Erythroblast (primary cell): ENCODE results near the gene SEPTIN5.

ENCODE experiments used
- DNase-seq, 2 experiments: peaks; one replicate each; lab custom pipeline; 2025; lab: John Stamatoyannopoulos, UW
- GATA1 ChIP-seq: IDR thresholded peaks from 2 replicates; pipeline ENCODE4 v1.6.1; 2011; ENCODE audit warnings: low read depth, mild to moderate bottlenecking, control low read depth, low read length, moderate library complexity
- POLR2A ChIP-seq: IDR thresholded peaks from 2 replicates; pipeline ENCODE4 v1.6.1; 2011; ENCODE audit warnings: mild to moderate bottlenecking, low read length

SEPTIN5 gene

DNA sequence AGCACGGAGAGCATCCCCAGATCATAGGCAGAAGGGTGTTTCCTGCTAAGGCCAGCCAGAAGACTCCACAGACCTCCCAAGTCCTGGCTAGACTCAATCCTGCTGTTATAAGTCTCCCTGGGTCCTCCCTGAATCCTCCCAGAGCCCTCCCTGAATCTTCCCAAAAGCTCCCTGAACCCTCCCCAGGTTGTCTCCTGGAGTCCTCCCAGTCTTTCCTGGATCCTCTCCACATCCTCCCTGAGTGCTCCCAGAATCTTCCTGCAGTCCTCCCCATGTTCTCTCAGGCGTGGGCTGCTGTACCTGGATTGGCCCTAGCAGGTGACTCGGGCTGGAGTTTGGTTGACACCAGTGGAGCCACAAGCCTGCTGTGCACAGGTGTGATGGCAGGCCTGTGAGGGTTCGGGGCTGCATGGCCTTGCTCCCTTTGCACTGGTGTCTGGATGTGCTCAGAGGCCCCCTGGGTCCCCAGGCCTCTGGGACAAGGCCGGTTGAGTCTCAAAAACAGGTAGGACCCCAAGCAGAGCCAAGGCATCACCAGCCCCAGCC, 20.6 kb downstream of the SEPTIN5 start:
- no peak for TF ChIP-seq POLR2A
- TF ChIP-seq GATA1, result no peak
- DNase-seq, result no peak

DNA sequence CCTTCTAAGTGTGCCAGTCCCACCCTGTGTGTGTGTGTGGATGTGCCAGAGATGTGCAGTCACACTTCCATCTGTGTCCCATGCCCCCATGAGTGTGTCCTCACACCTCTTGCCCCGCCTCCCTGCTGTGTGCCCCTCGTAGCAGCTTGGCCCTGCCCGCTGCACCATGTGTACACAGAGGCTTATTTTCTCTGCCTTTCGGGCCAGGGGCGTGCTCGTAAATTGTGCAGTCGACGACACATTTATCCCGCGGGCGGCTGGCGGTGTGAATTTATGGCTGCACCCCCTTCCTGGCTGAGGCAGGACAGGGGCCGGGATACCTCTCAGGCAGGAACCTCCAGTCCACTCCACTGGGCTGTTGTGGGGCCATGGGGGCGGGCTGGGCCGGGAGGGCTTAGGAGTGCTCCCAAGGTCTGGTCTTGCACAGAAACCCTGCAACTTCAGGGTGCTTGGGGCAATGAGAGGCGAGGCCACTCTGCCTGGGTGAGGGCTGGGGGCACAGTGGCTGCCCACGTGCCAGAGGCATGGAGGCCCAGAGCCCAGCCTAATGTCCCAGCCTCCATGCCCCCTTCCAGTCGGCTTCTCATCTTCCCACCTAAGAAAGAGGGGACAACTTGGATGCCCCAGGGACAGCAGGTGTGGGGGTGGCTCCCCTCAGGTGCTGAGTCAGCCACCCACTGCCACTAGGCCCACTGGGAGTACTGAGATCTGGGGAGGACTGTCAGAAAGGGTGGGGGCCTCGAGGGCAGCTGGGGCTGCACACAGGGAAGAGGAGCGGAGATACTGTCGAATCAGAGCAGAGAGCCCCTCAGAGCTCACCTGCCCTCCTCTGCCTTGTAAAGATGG, 21.6 kb downstream of the SEPTIN5 start:
- no peak for DNase-seq
- TF ChIP-seq POLR2A (no peak), GATA1 (no peak)

- TF ChIP-seq POLR2A, result no peak
- TF ChIP-seq GATA1, result no peak
- no peak for DNase-seq
These were observed 23.8 kb downstream of the SEPTIN5 start for GRCh38 chr22:19737846-19738663.

- no peak for TF ChIP-seq POLR2A
- no peak for TF ChIP-seq GATA1
- no peak for DNase-seq
These were observed 24.6 kb downstream of the SEPTIN5 start for GRCh38 chr22:19738664-19739447.

- DNase-seq, result no peak
These were observed 25.2 kb downstream of the SEPTIN5 start for GRCh38 chr22:19739448-19739895.

GRCh38 chr22:19739911-19740449, 25.7 kb downstream of the SEPTIN5 start:
- DNase-seq, result no peak
- TF ChIP-seq POLR2A (no peak), GATA1 (no peak)

More at GRCh38 chr22:19739448-19739895, 25.2 kb downstream of the SEPTIN5 start:
- TF ChIP-seq POLR2A (no peak), GATA1 (no peak)

GRCh38 chr22:19740586-19740985, 26.3 kb downstream of the SEPTIN5 start:
- TF ChIP-seq POLR2A, result no peak
- no peak for TF ChIP-seq GATA1
- no peak for DNase-seq

- no peak for TF ChIP-seq GATA1
- TF ChIP-seq POLR2A, result no peak
- DNase-seq, result no peak
These were observed 26.8 kb downstream of the SEPTIN5 start for GRCh38 chr22:19741053-19741452.

GRCh38 chr22:19742160-19743066, 28.1 kb downstream of the SEPTIN5 start:
- no peak for DNase-seq
- no peak for TF ChIP-seq POLR2A
- no peak for TF ChIP-seq GATA1

DNA sequence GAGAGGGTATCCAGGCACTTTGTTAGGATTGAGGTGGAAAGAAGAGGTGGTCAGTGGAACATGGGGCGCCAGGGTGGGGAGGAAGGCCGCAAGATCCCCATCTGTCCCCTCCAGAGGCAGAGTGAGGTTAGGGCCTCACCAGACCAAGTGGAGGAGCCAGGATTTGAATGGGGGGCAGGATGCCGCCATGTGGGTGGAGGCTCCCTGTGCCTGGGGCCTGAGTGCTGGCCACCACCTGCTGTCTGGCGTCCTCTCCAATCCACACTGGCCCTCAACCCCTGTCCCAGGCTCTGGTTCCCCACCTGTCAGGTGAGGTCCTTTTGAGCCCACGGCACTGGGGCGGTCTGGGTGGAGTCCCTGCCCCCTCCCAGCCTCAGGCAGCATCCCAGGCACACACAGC, 28.8 kb downstream of the SEPTIN5 start:
- TF ChIP-seq POLR2A (no peak), GATA1 (no peak)
- no peak for DNase-seq

DNA sequence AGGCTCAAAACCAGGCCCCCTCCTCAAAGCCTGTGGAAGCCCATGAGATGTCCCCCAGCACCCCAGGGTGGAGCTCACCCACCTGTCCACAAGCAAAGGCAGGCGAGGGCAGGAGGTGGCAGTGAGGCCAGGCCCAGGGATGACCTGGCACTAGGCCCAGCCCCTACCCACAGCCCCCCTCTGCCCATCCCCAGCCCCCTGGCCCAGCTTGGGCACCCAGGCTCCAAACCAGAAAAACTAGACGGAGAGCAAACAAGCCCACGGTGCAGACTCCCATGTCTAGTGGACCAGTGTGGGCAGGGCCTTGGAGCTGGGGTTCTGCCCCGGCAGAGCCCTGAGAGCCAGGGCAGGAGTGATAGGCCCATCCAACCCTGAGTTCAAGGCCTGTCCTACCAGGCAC, 29.3 kb downstream of the SEPTIN5 start:
- TF ChIP-seq GATA1 (no peak), POLR2A (no peak)
- no peak for DNase-seq

DNA sequence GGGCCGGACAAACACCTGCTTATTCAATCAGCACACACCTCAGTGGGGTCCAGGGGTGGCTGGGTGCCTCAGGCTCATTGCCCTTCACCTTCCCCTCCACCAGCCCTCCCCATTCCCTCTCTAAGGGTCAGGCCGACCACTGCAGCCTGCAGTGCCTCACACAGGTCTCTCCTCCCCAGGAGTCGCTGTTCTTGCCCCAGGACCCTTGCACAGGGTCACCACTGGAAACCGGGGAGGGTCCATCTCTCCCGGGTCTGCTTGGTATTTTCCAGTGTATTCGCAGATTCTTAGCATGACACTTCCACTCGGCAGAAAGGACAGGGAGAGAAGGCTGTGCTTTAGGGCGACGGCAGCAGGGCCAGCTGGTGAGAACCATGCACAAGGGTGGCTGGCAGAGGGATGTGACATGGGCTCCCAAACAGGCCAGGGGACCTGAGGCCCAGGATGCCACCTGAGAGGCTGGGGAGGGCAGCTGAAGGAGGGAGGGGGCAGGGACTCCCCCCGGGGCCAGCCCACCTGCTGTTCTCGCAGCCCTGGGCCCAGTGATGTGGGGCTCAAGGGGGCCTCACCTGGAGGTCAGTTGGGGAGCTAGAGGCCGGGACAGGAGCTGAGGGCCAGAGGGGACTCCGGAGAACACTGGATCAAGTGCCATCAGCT, 30.2 kb downstream of the SEPTIN5 start:
- TF ChIP-seq POLR2A (no peak), GATA1 (no peak)
- DNase-seq, result no peak
